Measurements from ENCODE around the gene FIGLA. TPM values are rescaled to one million over a fixed set of nuclear protein-coding genes. Genes with fewer than 3 reads are reported as not detected.

Gene FIGLA
- total and polyA plus RNA-seq, 3 donors from 2014 or later, result 0.62 to 0.69 TPM; not detected in 1

DNA sequence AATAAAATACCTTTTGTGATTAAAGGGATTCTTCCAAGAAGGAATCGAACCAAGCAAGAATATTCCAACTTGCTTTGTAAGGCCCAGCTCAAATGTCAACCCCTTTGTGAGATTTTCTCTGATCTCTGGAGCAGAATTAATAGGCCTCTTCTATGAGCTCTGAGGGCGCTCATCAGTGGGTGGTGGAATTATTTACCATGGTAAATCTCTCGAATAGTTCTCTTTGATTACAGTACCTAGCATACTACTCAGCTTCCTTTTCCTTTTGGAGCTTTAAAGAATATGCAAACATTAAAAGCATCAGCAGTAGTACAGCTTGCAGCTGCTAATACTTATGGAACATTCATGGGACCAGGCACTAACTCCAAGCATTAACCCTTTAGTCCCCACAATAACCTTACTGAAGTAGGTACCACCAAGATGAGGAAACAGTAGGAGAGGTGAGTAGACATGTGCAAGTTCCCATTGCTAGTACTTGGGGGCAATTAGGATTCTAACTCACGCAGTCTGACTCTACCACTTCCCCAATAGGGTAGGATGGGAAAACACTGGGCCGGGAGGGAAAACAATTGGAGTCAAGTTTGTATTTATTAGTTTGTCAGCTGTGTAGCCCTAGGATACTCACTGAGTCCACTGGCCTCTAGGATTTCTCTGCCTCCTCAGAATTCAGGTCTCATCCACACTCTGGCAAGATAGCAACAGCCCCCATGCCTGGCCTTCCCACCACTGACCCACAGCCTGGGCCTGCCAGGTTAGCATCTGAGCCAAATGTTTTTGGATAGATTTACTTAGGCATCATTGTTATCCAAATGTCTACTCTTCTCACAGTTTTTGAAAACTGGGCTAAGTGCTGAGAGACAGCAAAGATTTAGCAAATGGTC is 44.1 kb downstream of the FIGLA start:
- TF ChIP-seq, protein P1, sequence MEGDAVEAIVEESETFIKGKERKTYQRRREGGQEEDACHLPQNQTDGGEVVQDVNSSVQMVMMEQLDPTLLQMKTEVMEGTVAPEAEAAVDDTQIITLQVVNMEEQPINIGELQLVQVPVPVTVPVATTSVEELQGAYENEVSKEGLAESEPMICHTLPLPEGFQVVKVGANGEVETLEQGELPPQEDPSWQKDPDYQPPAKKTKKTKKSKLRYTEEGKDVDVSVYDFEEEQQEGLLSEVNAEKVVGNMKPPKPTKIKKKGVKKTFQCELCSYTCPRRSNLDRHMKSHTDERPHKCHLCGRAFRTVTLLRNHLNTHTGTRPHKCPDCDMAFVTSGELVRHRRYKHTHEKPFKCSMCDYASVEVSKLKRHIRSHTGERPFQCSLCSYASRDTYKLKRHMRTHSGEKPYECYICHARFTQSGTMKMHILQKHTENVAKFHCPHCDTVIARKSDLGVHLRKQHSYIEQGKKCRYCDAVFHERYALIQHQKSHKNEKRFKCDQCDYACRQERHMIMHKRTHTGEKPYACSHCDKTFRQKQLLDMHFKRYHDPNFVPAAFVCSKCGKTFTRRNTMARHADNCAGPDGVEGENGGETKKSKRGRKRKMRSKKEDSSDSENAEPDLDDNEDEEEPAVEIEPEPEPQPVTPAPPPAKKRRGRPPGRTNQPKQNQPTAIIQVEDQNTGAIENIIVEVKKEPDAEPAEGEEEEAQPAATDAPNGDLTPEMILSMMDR (IDR thresholded peaks at IDR 0.05), result no peak
- TF ChIP-seq POLR2A (IDR thresholded peaks at IDR 0.05), result no peak

DNA sequence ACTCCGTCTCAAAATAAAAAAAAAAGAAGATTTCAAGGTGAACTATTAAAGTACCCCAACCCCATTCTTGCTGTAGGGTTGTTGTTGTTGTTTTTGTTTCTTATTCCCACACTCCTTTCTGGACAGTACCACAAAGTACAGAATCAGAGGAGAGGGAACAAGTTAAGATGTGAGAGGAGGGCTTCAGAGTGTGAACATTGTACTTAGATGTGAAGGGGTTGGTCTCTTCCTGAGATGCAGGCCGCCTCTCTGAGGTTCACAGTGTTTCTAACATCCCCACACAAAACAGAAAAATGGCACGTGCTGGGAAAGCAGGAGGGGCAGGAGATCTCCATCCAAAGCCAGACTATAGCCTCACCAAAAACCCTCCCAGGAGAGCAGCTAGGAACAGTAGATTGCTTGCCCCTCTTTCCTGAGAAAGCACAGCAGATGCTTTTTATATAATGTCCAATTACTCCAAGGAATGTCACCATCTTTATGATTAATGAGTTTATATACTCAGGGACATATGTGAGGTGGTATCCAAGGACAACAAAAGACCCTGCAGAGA is 45.1 kb downstream of the FIGLA start:
- intact Hi-C loops (cut with DNase I; ENCODE audit: low total_unique reads), result no loop called here
- TF ChIP-seq, protein P1 (IDR thresholded peaks at IDR 0.05), result no peak
- no peak for TF ChIP-seq POLR2A (IDR thresholded peaks at IDR 0.05)
- no peaks in the 10 kb centered on the region for H3K27me3 ChIP-seq
- H3K27ac ChIP-seq, result no peak overlapping the region
- H3K36me3 ChIP-seq (ENCODE audit: low read depth, missing control alignments), result no peaks in the 10 kb centered on the region
- H3K4me1 ChIP-seq, result no peaks in the 10 kb centered on the region
- H3K9me3 ChIP-seq, result no peaks in the 10 kb centered on the region
- WGBS, 2 donors, result 34 to 45% methylated on average over 3 of the region's 3 CpGs
- DNase-seq, result no peak
- H3K4me3 ChIP-seq, result no peak overlapping the region

More for the DNA sequence above, 44.1 kb downstream of the FIGLA start:
- 60 to 68% methylated on average over 5 of the region's 5 CpGs for WGBS, 2 donors
- Histone ChIP-seq H3K9me3 (no peaks in the 10 kb centered on the region), H3K27me3 (no peaks in the 10 kb centered on the region), H3K4me3 (no peak overlapping the region), H3K36me3 (ENCODE audit: low read depth, missing control alignments) (no peaks in the 10 kb centered on the region), H3K27ac (no peak overlapping the region), H3K4me1 (no peaks in the 10 kb centered on the region)
- DNase-seq, result no peak
- intact Hi-C loops (cut with DNase I; ENCODE audit: low total_unique reads), result no loop called here

DNA sequence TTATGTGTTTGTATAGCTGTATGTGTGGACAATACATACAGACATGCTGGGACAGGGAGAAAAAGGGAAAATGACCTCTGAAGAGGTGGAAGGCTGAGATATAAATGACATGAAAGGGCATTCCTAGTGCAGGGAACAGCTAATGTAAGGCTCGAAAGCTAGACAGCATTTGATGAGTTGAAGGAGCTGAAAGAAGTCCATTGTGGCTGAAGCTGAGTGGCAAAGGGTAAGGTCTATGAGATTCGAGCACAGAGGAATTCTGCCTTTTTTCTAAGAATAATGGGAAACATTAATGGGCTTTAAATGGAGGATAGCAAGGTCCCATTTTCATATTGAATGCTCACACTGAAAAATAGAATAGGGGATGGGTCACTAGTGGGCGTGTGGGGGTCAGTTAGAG is 46.0 kb downstream of the FIGLA start:
- 62 to 65% methylated on average over 3 of the region's 3 CpGs for whole genome bisulfite sequencing, 2 donors
- H3K9me3 ChIP-seq, result no peaks in the 10 kb centered on the region
- no peaks in the 10 kb centered on the region for H3K4me1 ChIP-seq
- H3K27ac ChIP-seq, result no peak overlapping the region
- intact Hi-C loops (cut with DNase I; ENCODE audit: low total_unique reads), result no loop called here
- no peak overlapping the region for H3K4me3 ChIP-seq
- no peak for DNase-seq
- TF ChIP-seq POLR2A (IDR thresholded peaks at IDR 0.05), result no peak
- TF ChIP-seq, protein P1 (IDR thresholded peaks at IDR 0.05), result no peak
- H3K36me3 ChIP-seq (ENCODE audit: low read depth, missing control alignments), result no peaks in the 10 kb centered on the region
- no peaks in the 10 kb centered on the region for H3K27me3 ChIP-seq

DNA sequence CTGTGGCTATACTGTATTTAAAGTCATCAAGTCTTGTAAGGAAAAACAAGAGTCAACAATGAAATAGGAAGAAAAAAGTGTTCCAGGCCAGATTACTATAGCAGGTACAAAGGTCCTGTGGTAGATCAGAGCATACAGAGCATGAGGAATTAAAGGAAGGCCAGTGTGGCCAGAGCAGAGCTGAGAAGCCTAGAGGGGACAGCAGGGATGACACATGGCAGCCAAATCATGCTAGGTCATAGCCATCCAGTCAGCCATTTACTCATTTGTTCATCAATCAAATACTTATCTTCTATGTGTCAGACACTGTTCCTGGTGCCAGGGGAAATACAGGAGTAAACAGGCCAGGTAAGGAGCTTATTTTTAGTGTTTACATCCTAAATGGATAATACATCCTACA is 46.8 kb downstream of the FIGLA start:
- H3K4me3 ChIP-seq, result no peak overlapping the region
- H3K9me3 ChIP-seq, result no peaks in the 10 kb centered on the region
- H3K36me3 ChIP-seq (ENCODE audit: low read depth, missing control alignments), result no peaks in the 10 kb centered on the region
- H3K4me1 ChIP-seq, result no peaks in the 10 kb centered on the region
- no peaks in the 10 kb centered on the region for H3K27me3 ChIP-seq
- DNase-seq, result no peak
- intact Hi-C loops (cut with DNase I; ENCODE audit: low total_unique reads), result no loop called here
- no peak overlapping the region for H3K27ac ChIP-seq
- TF ChIP-seq, protein P1 (IDR thresholded peaks at IDR 0.05), result no peak
- no peak for TF ChIP-seq POLR2A (IDR thresholded peaks at IDR 0.05)

All from testis (tissue), 3 donors.